Thoracic aorta (tissue), 2 donors: ENCODE measurements around the gene CXCL14. TPM values are rescaled to one million over a fixed set of nuclear protein-coding genes. Genes with fewer than 3 reads are reported as not detected.

Experiments used
- ATAC-seq: fragments of 150-250 bp; one replicate; pipeline ENCODE4 v1.8.0; 2017; ENCODE audit warnings: low read depth; ENCODE audit not compliant: insufficient number of reproducible peaks, low FRiP score
- DNase-seq: peaks from one replicate; pipeline ENCODE4 v3.0.0-alpha.2; 2020; ENCODE audit warnings: low spot score
- H3K27ac ChIP-seq, 2 donors: fragments of 200-600 bp; sonication (generic); 1 replicate in 1 of 2; 2 replicates in 1 of 2; pipeline ENCODE4 v1.5.1; 2016; ENCODE audit warnings: mild to moderate bottlenecking in 2 of 2, moderate library complexity in 2 of 2
- H3K27me3 ChIP-seq: fragments of 200-600 bp; sonication (generic); replicated peaks from 2 replicates; pipeline ENCODE4 v1.6.0; 2016; ENCODE audit warnings: mild to moderate bottlenecking; ENCODE audit not compliant: insufficient read depth
- H3K36me3 ChIP-seq: fragments of 200-600 bp; sonication (generic); one replicate; pipeline ENCODE4 v1.5.1; 2016
- H3K4me1 ChIP-seq, 2 donors: fragments of 200-600 bp; sonication (generic); 1 replicate in 1 of 2; 2 replicates in 1 of 2; pipeline versions ENCODE4 v1.5.1 to v1.6.0; 2016; ENCODE audit warnings: low read depth in 2 of 2, mild to moderate bottlenecking in 1 of 2; ENCODE audit not compliant: control insufficient read depth in 1 of 2
- H3K4me3 ChIP-seq: fragments of 200-600 bp; sonication (generic); 2 replicates; pipeline ENCODE4 v1.5.1; 2016; ENCODE audit warnings: mild to moderate bottlenecking
- H3K9me3 ChIP-seq: fragments of 200-600 bp; sonication (generic); 2 replicates; pipeline ENCODE4 v1.5.1; 2016
- CTCF ChIP-seq: fragments of 200-600 bp; sonication (generic); IDR thresholded peaks from one replicate; pipeline ENCODE4 v1.5.1; 2019; ENCODE audit warnings: antibody characterized with exemption
- total RNA-seq, 2 donors: library from RNA; depleted of rRNA; stranded (reverse); fragments of >200 nt; gene quantifications; one replicate each; pipeline versions ENCODE4 v1.1.0 to v1.2.3, GENCODE V29; 2016

The CXCL14 gene
- total RNA-seq, 2 donors from 2014 or later = 27.5 to 28.7 TPM

GRCh38 chr5:135543485-135544304, 35.1 kb downstream of the CXCL14 start:
- H3K4me3 ChIP-seq = peak overlapping the region; percentile 72
- DNase-seq (no peak), ATAC-seq (no peak)
- peaks cover 8 to 20% of the 10 kb centered on the region in 2 donors for H3K4me1 ChIP-seq
- H3K36me3 ChIP-seq = no peaks in the 10 kb centered on the region
- peaks cover 9% of the 10 kb centered on the region for H3K27me3 ChIP-seq
- TF ChIP-seq CTCF = no peak
- H3K9me3 ChIP-seq = no peaks in the 10 kb centered on the region
- no peak overlapping the region for H3K27ac ChIP-seq

GRCh38 chr5:135543001-135543484, 35.7 kb downstream of the CXCL14 start:
- no peak for DNase-seq
- TF ChIP-seq CTCF = no peak
- Histone ChIP-seq H3K9me3 (no peaks in the 10 kb centered on the region), H3K4me1 (peaks cover 8 to 20% of the 10 kb centered on the region in 2 donors), H3K27me3 (peaks cover 9% of the 10 kb centered on the region), H3K4me3 (peak overlapping the region; percentile 72), H3K27ac (no peak overlapping the region), H3K36me3 (no peaks in the 10 kb centered on the region)
- ATAC-seq = no peak

- Histone ChIP-seq H3K36me3 (no peaks in the 10 kb centered on the region), H3K4me1 (peaks cover 8 to 20% of the 10 kb centered on the region in 2 donors), H3K4me3 (no peak overlapping the region), H3K9me3 (no peaks in the 10 kb centered on the region), H3K27ac (no peak overlapping the region), H3K27me3 (peaks cover 15% of the 10 kb centered on the region)
- TF ChIP-seq CTCF = no peak
- no peak for ATAC-seq
- DNase-seq = no peak
Measured at GRCh38 chr5:135541807-135542502, 36.8 kb downstream of the CXCL14 start.

- H3K27ac ChIP-seq = no peak overlapping the region
- H3K36me3 ChIP-seq = no peaks in the 10 kb centered on the region
- peaks cover 7 to 31% of the 10 kb centered on the region in 2 donors for H3K4me1 ChIP-seq
- ATAC-seq (no peak), DNase-seq (no peak)
- no peaks in the 10 kb centered on the region for H3K9me3 ChIP-seq
- TF ChIP-seq CTCF = no peak
- H3K27me3 ChIP-seq = peaks cover 8% of the 10 kb centered on the region
- H3K4me3 ChIP-seq = no peak overlapping the region
Measured at GRCh38 chr5:135539430-135540005, 39.3 kb downstream of the CXCL14 start.

- ATAC-seq (no peak), DNase-seq (no peak)
- H3K36me3 ChIP-seq = no peaks in the 10 kb centered on the region
- peaks cover under 1 to 19% of the 10 kb centered on the region in 2 donors for H3K4me1 ChIP-seq
- peaks cover 8% of the 10 kb centered on the region for H3K27me3 ChIP-seq
- TF ChIP-seq CTCF = no peak
- no peak overlapping the region for H3K4me3 ChIP-seq
- H3K9me3 ChIP-seq = no peaks in the 10 kb centered on the region
- no peak overlapping the region for H3K27ac ChIP-seq
Measured at GRCh38 chr5:135538261-135538660, 40.5 kb downstream of the CXCL14 start.
